Cardiac fibroblast (primary cell): ENCODE results near the gene CTDSPL.

Experiments used
- DNase-seq, 2 donors: peaks; one replicate each; pipeline versions ENCODE4 v3.0.0 to v3.0.0-alpha.2; 2010; ENCODE audit warnings: low read depth in 2 of 2
- H3K4me3 ChIP-seq, 2 donors: replicated peaks in 1 of 2; 1 replicate in 1 of 2; 2 replicates in 1 of 2; pipeline ENCODE4 v1.5.1; 2011; ENCODE audit warnings: low read depth in 2 of 2, low read length in 2 of 2, mild to moderate bottlenecking in 2 of 2, moderate library complexity in 1 of 2
- CTCF ChIP-seq: IDR thresholded peaks from one replicate; pipeline ENCODE4 v1.5.1; 2011; ENCODE audit warnings: low read depth, mild to moderate bottlenecking, low read length, inconsistent platforms

CTDSPL gene

GRCh38 chr3:37996785-37997301 lies 135.2 kb downstream of the CTDSPL start:
- H3K4me3 ChIP-seq, result no peak overlapping the region
- DNase-seq, result peak; percentile 81 to 88
- peak; percentile 92 for TF ChIP-seq CTCF

GRCh38 chr3:37997342-37997741 lies 135.7 kb downstream of the CTDSPL start:
- TF ChIP-seq CTCF, result no peak
- no peak overlapping the region for H3K4me3 ChIP-seq
- no peak for DNase-seq

GRCh38 chr3:37997791-37998370 lies 136.2 kb downstream of the CTDSPL start:
- DNase-seq, result no peak
- TF ChIP-seq CTCF, result no peak
- no peak overlapping the region for H3K4me3 ChIP-seq

GRCh38 chr3:37999836-38000235 lies 138.2 kb downstream of the CTDSPL start:
- no peak for TF ChIP-seq CTCF
- no peak overlapping the region for H3K4me3 ChIP-seq
- no peak for DNase-seq

GRCh38 chr3:38000242-38000916 lies 138.7 kb downstream of the CTDSPL start:
- no peak overlapping the region for H3K4me3 ChIP-seq
- no peak for DNase-seq
- TF ChIP-seq CTCF, result no peak

- no peak for TF ChIP-seq CTCF
- DNase-seq, result no peak
- H3K4me3 ChIP-seq, result no peak overlapping the region
Measured at GRCh38 chr3:38000965-38001455, 139.3 kb downstream of the CTDSPL start.
